Neural progenitor cell (in vitro differentiated cells): ENCODE results near the gene SNUPN. TPM values are rescaled to one million over a fixed set of nuclear protein-coding genes. Genes with fewer than 3 reads are reported as not detected.
"Not testable (repeated sequence)": the region's sequence is repeated elsewhere in the genome, so short reads cannot be mapped to it uniquely, and the experiment has no call there.

Experiments used
- DNase-seq: peaks from one replicate; pipeline ENCODE4 v3.0.0-alpha.2; 2016; ENCODE audit warnings: low spot score
- H2AFZ ChIP-seq: fragments of 200-600 bp; sonication (generic); replicated peaks from 2 replicates; pipeline ENCODE4 v1.6.1; 2016; ENCODE audit warnings: antibody characterized with exemption
- H3F3A ChIP-seq: fragments of 200-600 bp; sonication (generic); 2 replicates; pipeline ENCODE4 v1.6.1; 2016; ENCODE audit warnings: antibody characterized with exemption, low read depth
- H3K27ac ChIP-seq: fragments of 200-600 bp; sonication (generic); 2 replicates; pipeline ENCODE4 v1.5.1; 2016; ENCODE audit warnings: mild to moderate bottlenecking
- H3K27me3 ChIP-seq: fragments of 200-600 bp; sonication (generic); 2 replicates; pipeline ENCODE4 v1.6.1; 2016; ENCODE audit warnings: mild to moderate bottlenecking, moderate library complexity
- H3K36me3 ChIP-seq: fragments of 200-600 bp; sonication (generic); 2 replicates; pipeline ENCODE4 v1.5.1; 2016
- H3K4me1 ChIP-seq: fragments of 200-600 bp; sonication (generic); 2 replicates; pipeline ENCODE4 v1.6.1; 2016; ENCODE audit warnings: mixed run types
- H3K4me2 ChIP-seq: fragments of 200-600 bp; sonication (generic); 2 replicates; pipeline ENCODE4 v1.6.1; 2016
- H3K4me3 ChIP-seq: fragments of 200-600 bp; sonication (generic); 2 replicates; pipeline ENCODE4 v1.5.1; 2016
- H3K79me2 ChIP-seq: fragments of 200-600 bp; sonication (generic); 2 replicates; pipeline ENCODE4 v1.6.1; 2016; ENCODE audit warnings: low read depth
- H3K9ac ChIP-seq: fragments of 200-600 bp; sonication (generic); 2 replicates; pipeline ENCODE4 v1.6.1; 2016
- H3K9me3 ChIP-seq: fragments of 200-600 bp; sonication (generic); 2 replicates; pipeline ENCODE4 v1.5.1; 2016; ENCODE audit warnings: low read depth
- H4K20me1 ChIP-seq: fragments of 200-600 bp; sonication (generic); 2 replicates; pipeline ENCODE4 v1.6.1; 2016; ENCODE audit warnings: low read depth
- H3K27ac Mint-ChIP-seq: 3 replicates; pipeline ENCODE4 v1.8.0; 2021; ENCODE audit warnings: mixed read lengths
- H3K27me3 Mint-ChIP-seq: 2 replicates; pipeline ENCODE4 v1.8.0; 2022; ENCODE audit warnings: low read depth, mild to moderate bottlenecking, inconsistent platforms, moderate library complexity, mixed read lengths; ENCODE audit not compliant: insufficient read depth
- H3K36me3 Mint-ChIP-seq: 3 replicates; pipeline ENCODE4 v1.8.0; 2021; ENCODE audit warnings: mixed read lengths
- H3K4me1 Mint-ChIP-seq: 3 replicates; pipeline ENCODE4 v1.8.0; 2021; ENCODE audit warnings: mixed read lengths
- H3K4me3 Mint-ChIP-seq: 3 replicates; pipeline ENCODE4 v1.8.0; 2021; ENCODE audit warnings: mild to moderate bottlenecking, moderate library complexity, mixed read lengths
- H3K9me3 Mint-ChIP-seq: 3 replicates; pipeline ENCODE4 v1.8.0; 2020; ENCODE audit warnings: mixed read lengths
- CTCF ChIP-seq: fragments of 200-600 bp; sonication (generic); IDR thresholded peaks from 2 replicates; pipeline ENCODE4 v1.5.1; 2017; ENCODE audit warnings: antibody characterized with exemption, mild to moderate bottlenecking
- EZH2 ChIP-seq: fragments of 200-600 bp; sonication (generic); IDR thresholded peaks from 2 replicates; pipeline ENCODE4 v1.6.1; 2017; ENCODE audit warnings: antibody characterized with exemption, mild to moderate bottlenecking, moderate library complexity
- EZH2phosphoT487 ChIP-seq: fragments of 200-600 bp; sonication (generic); IDR thresholded peaks from 2 replicates; pipeline ENCODE4 v1.6.1; 2017; ENCODE audit warnings: antibody characterized with exemption
- total RNA-seq: library from RNA; depleted of rRNA; stranded (reverse); fragments of >200 nt; gene quantifications from 2 replicates; pipeline ENCODE4 v1.2.3, GENCODE V29; 2015; ENCODE audit warnings: low replicate concordance

SNUPN gene
- total RNA-seq, 1 donor from 2014 or later = 18.4 TPM

- Mint-ChIP-seq H3K36me3 (peaks cover 9% of the 10 kb centered on the region), H3K27me3 (peaks cover 2% of the 10 kb centered on the region), H3K4me1 (peaks cover 8% of the 10 kb centered on the region), H3K4me3 (no peak overlapping the region), H3K27ac (no peak overlapping the region), H3K9me3 (no peaks in the 10 kb centered on the region)
- DNase-seq = no peak
- H2AFZ ChIP-seq = no peak overlapping the region
- no peak overlapping the region for H3K9ac ChIP-seq
- H3K4me2 ChIP-seq = no peak overlapping the region
- H3K27me3 ChIP-seq = no peaks in the 10 kb centered on the region
- H3K79me2 ChIP-seq = no peaks in the 10 kb centered on the region
- no peak overlapping the region for H3K4me3 ChIP-seq
- no peaks in the 10 kb centered on the region for H3K4me1 ChIP-seq
- no peaks in the 10 kb centered on the region for H3K36me3 ChIP-seq
- no peak overlapping the region for H3K27ac ChIP-seq
- H4K20me1 ChIP-seq = no peaks in the 10 kb centered on the region
- H3K9me3 ChIP-seq = no peaks in the 10 kb centered on the region
- TF ChIP-seq EZH2 = no peak
- TF ChIP-seq CTCF = no peak
- no peak for TF ChIP-seq EZH2phosphoT487
- no peaks in the 10 kb centered on the region for H3F3A ChIP-seq
Measured at GRCh38 chr15:75589071-75589470, 36.5 kb downstream of the SNUPN start.

DNA sequence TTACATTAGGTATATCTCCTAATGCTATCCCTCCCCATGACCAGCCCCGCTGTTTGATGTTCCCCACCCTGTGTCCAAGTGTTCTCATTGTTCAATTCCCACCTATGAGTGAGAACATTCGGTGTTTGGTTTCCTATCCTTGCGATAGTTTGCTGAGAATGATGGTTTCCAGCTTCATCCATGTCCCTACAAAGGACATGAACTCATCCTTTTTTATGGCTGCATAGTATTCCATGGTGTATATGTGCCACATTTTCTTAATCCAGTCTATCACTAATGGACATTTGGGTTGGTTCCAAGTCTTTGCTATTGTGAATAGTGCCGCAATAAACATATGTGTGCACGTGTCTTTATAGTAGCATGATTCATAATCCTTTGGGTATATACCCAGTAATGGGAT lies 39.1 kb downstream of the SNUPN start:
- H4K20me1 ChIP-seq, H3K27ac Mint-ChIP-seq, H3K27ac ChIP-seq, H2AFZ ChIP-seq, H3K4me1 Mint-ChIP-seq, H3K36me3 ChIP-seq, H3K4me2 ChIP-seq, H3K9me3 ChIP-seq, H3K36me3 Mint-ChIP-seq, H3K4me3 ChIP-seq, H3K79me2 ChIP-seq, H3K9me3 Mint-ChIP-seq, DNase-seq, H3K4me3 Mint-ChIP-seq, H3K4me1 ChIP-seq, H3K9ac ChIP-seq, H3F3A ChIP-seq, H3K27me3 Mint-ChIP-seq, H3K27me3 ChIP-seq: not testable (repeated sequence)

- H3K27ac Mint-ChIP-seq = no peak overlapping the region
- H3K9me3 Mint-ChIP-seq = no peaks in the 10 kb centered on the region
- DNase-seq = no peak
Measured at GRCh38 chr15:75584121-75584520, 41.4 kb downstream of the SNUPN start.

DNA sequence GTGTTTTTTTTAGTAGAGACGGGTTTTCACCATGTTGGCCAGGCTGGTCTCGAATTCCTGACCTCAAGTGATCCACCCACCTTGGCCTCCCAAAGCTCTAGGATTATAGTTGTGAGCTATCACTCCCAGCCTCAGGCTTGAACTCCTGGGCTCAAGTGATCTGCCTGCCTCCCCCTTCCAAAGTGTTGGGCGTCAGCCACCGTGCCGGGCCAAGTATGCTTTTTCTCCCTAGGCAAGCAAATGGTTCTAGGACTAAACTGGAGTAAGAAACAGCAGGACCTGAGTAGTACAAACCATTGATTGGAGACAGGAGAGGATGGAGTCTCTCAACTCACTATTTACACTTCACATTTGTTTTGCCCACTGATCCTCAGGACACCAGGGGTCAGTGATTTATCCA lies 41.8 kb downstream of the SNUPN start:
- no peak for TF ChIP-seq CTCF
- Histone ChIP-seq H3K4me1 (peaks cover 4% of the 10 kb centered on the region), H4K20me1 (no peaks in the 10 kb centered on the region), H3K27ac (no peak overlapping the region), H3K79me2 (no peaks in the 10 kb centered on the region), H3K9me3 (no peaks in the 10 kb centered on the region), H3F3A (peaks cover 13% of the 10 kb centered on the region), H3K27me3 (no peaks in the 10 kb centered on the region), H3K4me3 (no peak overlapping the region), H2AFZ (no peak overlapping the region), H3K9ac (no peak overlapping the region), H3K36me3 (no peaks in the 10 kb centered on the region), H3K4me2 (no peak overlapping the region)
- Mint-ChIP-seq H3K4me1 (peaks cover 11% of the 10 kb centered on the region), H3K36me3 (peaks cover 4% of the 10 kb centered on the region), H3K9me3 (no peaks in the 10 kb centered on the region), H3K4me3 (no peak overlapping the region), H3K27ac (no peak overlapping the region), H3K27me3 (peaks cover 8% of the 10 kb centered on the region)
- no peak for DNase-seq

More at GRCh38 chr15:75584121-75584520, 41.4 kb downstream of the SNUPN start:
- Histone ChIP-seq H3K27me3 (no peaks in the 10 kb centered on the region), H3K27ac (no peak overlapping the region), H3K9ac (no peak overlapping the region), H3K9me3 (no peaks in the 10 kb centered on the region), H4K20me1 (no peaks in the 10 kb centered on the region), H3F3A (peaks cover 9% of the 10 kb centered on the region), H3K4me2 (no peak overlapping the region), H2AFZ (no peak overlapping the region), H3K79me2 (no peaks in the 10 kb centered on the region), H3K36me3 (no peaks in the 10 kb centered on the region), H3K4me3 (no peak overlapping the region), H3K4me1 (peaks cover 4% of the 10 kb centered on the region)
- Mint-ChIP-seq H3K4me1 (peaks cover 11% of the 10 kb centered on the region), H3K36me3 (peaks cover 4% of the 10 kb centered on the region), H3K27me3 (peaks cover 8% of the 10 kb centered on the region), H3K4me3 (no peak overlapping the region)
- no peak for TF ChIP-seq CTCF
- no peak for TF ChIP-seq EZH2phosphoT487
- no peak for TF ChIP-seq EZH2

DNA sequence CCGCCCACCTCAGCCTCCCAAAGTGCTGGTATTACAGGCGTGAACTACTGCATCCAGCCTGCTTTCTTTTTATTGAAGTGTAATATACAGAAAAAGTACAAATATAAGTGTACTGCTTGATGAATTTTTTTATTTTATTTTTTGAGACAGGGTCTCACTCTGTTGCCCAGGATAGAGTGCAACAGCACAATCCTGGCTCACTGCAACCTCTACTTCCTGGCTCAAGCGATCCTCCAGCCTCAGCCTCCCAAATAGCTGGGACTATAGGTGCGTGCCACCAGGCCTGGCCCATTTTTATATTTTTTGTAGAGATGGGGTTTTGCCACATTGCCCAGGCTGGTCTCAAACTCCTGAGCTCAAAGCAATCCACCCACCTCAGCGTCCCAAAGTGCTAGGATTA lies 42.6 kb downstream of the SNUPN start:
- H3K27me3 Mint-ChIP-seq, H3K27ac Mint-ChIP-seq, H3K27ac ChIP-seq, H3K79me2 ChIP-seq, H3K4me3 ChIP-seq, H3K36me3 Mint-ChIP-seq, H4K20me1 ChIP-seq, H3K4me3 Mint-ChIP-seq, H3K9me3 ChIP-seq, H3K4me1 ChIP-seq, H3K4me2 ChIP-seq, H3K9me3 Mint-ChIP-seq, H3K9ac ChIP-seq, H2AFZ ChIP-seq, DNase-seq, H3K27me3 ChIP-seq, H3K36me3 ChIP-seq: not testable (repeated sequence)
- H3F3A ChIP-seq = peaks cover 13% of the 10 kb centered on the region
- peaks cover 11% of the 10 kb centered on the region for H3K4me1 Mint-ChIP-seq
